ENCODE data around the gene PDX1. TPM values are rescaled to one million over a fixed set of nuclear protein-coding genes. Genes with fewer than 3 reads are reported as not detected.

PDX1 gene
- total RNA-seq, 2 donors from 2014 or later, result not detected

GRCh38 chr13:27971236-27971645 lies 51.4 kb downstream of the PDX1 start:
- Histone ChIP-seq H3K27me3 (replicated peaks; ENCODE audit: insufficient read depth) (peaks cover 71% of the 10 kb centered on the region), H3K36me3 (no peaks in the 10 kb centered on the region), H3K9me3 (no peaks in the 10 kb centered on the region), H3K4me3 (no peak overlapping the region), H3K4me1 (replicated peaks) (peaks cover 7% of the 10 kb centered on the region), H3K27ac (no peak overlapping the region)
- TF ChIP-seq POLR2AphosphoS5 (IDR thresholded peaks at IDR 0.05), result no peak
- no peak for TF ChIP-seq POLR2A (IDR thresholded peaks at IDR 0.05)
- TF ChIP-seq CTCF (IDR thresholded peaks at IDR 0.05), result no peak
- intact Hi-C loops (cut with DNase I), result loop anchor here (10.0 kb wide), 1 partner anchor 436 kb away; no protein-coding TSS in a partner anchor
- no peak for DNase-seq (ENCODE audit: low spot score)
- WGBS, result 63% methylated on average over 13 of the region's 13 CpGs

DNA sequence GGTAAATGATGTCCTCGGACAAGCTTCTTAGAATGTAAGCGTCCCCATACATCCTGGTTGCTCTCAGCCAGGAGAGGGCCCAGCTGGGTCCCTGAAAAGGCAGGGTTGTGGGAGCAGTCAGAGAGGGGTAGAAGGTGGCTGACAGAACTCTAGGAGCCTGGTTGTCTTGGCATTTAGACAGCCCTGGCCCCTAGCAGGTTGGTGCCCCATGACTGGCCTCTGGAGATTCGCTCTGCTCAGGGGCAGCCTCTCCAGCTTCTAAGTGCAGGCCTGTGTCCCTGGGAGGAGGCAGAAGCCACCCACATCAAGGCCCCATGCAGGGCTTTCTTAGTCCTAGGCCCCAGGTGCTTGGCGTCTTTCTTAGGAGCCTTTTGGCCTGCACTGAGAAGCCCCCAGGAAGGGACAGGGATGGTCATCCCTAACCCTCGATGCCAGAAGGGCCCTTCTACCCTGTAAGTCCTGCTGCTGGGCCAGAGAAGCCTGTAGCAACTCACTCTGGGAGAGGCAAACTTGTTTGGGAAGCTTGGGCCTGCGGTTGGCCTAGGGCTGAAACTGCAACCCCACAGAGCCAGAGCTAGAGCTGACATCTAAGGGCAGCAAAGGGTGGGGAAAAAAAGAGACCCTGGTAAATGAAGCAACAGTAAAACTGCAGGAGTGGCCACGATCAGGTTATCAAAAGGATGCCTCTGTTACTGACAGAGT lies 52.1 kb downstream of the PDX1 start:
- 68% methylated on average over 7 of the region's 7 CpGs for WGBS

DNA sequence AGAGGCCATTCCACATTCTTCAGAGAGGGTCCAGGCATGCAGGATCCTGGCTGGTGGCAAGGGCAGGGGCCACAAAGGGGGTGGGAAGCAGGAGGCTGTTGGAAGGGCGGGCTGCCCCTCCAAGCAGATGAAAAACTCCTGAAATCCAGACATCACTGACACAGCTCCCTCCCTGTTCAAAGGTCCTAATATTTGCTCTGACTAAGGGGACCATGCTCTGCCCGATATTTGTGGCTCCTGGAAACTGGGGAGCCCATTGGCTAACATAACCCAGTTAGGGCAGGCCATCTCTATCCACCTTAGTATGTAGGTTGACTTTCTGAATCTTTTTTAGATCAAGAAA lies 52.6 kb downstream of the PDX1 start:
- DNase-seq (ENCODE audit: low spot score), result no peak
- Histone ChIP-seq H3K36me3 (no peaks in the 10 kb centered on the region), H3K4me1 (replicated peaks) (no peaks in the 10 kb centered on the region), H3K4me3 (no peak overlapping the region), H3K27ac (no peak overlapping the region), H3K9me3 (no peaks in the 10 kb centered on the region), H3K27me3 (replicated peaks; ENCODE audit: insufficient read depth) (peaks cover 75% of the 10 kb centered on the region)
- 77% methylated on average over 2 of the region's 2 CpGs for WGBS
- intact Hi-C loops (cut with DNase I), result loop anchor here (10.0 kb wide), 1 partner anchor 438 kb away; no protein-coding TSS in a partner anchor
- TF ChIP-seq POLR2AphosphoS5 (IDR thresholded peaks at IDR 0.05) (no peak), POLR2A (IDR thresholded peaks at IDR 0.05) (no peak), CTCF (IDR thresholded peaks at IDR 0.05) (no peak)

More for the DNA sequence above, 52.1 kb downstream of the PDX1 start:
- no peak overlapping the region for H3K27ac ChIP-seq
- peaks cover under 1% of the 10 kb centered on the region for H3K4me1 ChIP-seq (replicated peaks)
- no peak for TF ChIP-seq POLR2A (IDR thresholded peaks at IDR 0.05)
- no peak for TF ChIP-seq CTCF (IDR thresholded peaks at IDR 0.05)
- TF ChIP-seq POLR2AphosphoS5 (IDR thresholded peaks at IDR 0.05), result no peak
- H3K27me3 ChIP-seq (replicated peaks; ENCODE audit: insufficient read depth), result peaks cover 74% of the 10 kb centered on the region
- DNase-seq (ENCODE audit: low spot score), result no peak
- intact Hi-C loops (cut with DNase I), result loop anchor here (10.0 kb wide), 1 partner anchor 437 kb away; no protein-coding TSS in a partner anchor
- H3K4me3 ChIP-seq, result no peak overlapping the region
- no peaks in the 10 kb centered on the region for H3K36me3 ChIP-seq
- H3K9me3 ChIP-seq, result no peaks in the 10 kb centered on the region

- Histone ChIP-seq H3K4me3 (no peak overlapping the region), H3K9me3 (no peaks in the 10 kb centered on the region), H3K27me3 (replicated peaks; ENCODE audit: insufficient read depth) (peaks cover 73% of the 10 kb centered on the region), H3K27ac (no peak overlapping the region), H3K4me1 (replicated peaks) (no peaks in the 10 kb centered on the region), H3K36me3 (no peaks in the 10 kb centered on the region)
- 55% methylated on average over 5 of the region's 5 CpGs for WGBS
- DNase-seq (ENCODE audit: low spot score), result no peak
- intact Hi-C loops (cut with DNase I), result loop anchor here (10.0 kb wide), 1 partner anchor 438 kb away; no protein-coding TSS in a partner anchor
- no peak for TF ChIP-seq CTCF (IDR thresholded peaks at IDR 0.05)
These were observed 53.5 kb downstream of the PDX1 start for GRCh38 chr13:27973291-27973690.
